Measurements from ENCODE around the gene PRR5. TPM values are rescaled to one million over a fixed set of nuclear protein-coding genes. Genes with fewer than 3 reads are reported as not detected.

Gene PRR5
- total and polyA plus RNA-seq, 2 of the 13 experiments (the other 11 are each of a cell fraction or from before 2014, with no cell fraction given) = 11.6 to 27.5 TPM

GRCh38 chr22:44676441-44677352 is 25.3 kb upstream of the PRR5 start (continued):
- TF ChIP-seq AHDC1 (CRISPR knock-in tag; IDR thresholded peaks at IDR 0.05; ENCODE audit: borderline replicate concordance) (no peak), SPEN (CRISPR knock-in tag; IDR thresholded peaks at IDR 0.05; ENCODE audit: low read depth) (peak; percentile 58; the same call in 1 of the 2 replicates), SIN3A (IDR thresholded peaks at IDR 0.05; ENCODE audit: borderline replicate concordance, low read depth, low read length) (peak; percentile 68; the same call in 1 of the 2 replicates), ZNF576 (CRISPR knock-in tag; IDR thresholded peaks at IDR 0.05) (no peak), PLSCR1 (CRISPR knock-in tag; IDR thresholded peaks at IDR 0.05; ENCODE audit: borderline replicate concordance) (no peak), XRCC5 (optimal IDR thresholded peaks at IDR 0.05; ENCODE audit: low read length) (peak; percentile 54), ZNF605 (CRISPR knock-in tag; IDR thresholded peaks at IDR 0.05) (no peak), ZNF34 (CRISPR knock-in tag; IDR thresholded peaks at IDR 0.05; ENCODE audit: borderline replicate concordance) (no peak), ZNF609 (CRISPR knock-in tag; IDR thresholded peaks at IDR 0.05; ENCODE audit: borderline replicate concordance) (0 out of 2 replicates have a peak, but pooled peaks have one; percentile 14), SSRP1 (CRISPR knock-in tag; IDR thresholded peaks at IDR 0.05) (no peak), MYNN (CRISPR knock-in tag; IDR thresholded peaks at IDR 0.05; ENCODE audit: low read depth) (0 out of 2 replicates have a peak, but pooled peaks have one; percentile 49), ZNF317 (CRISPR knock-in tag; IDR thresholded peaks at IDR 0.05) (no peak), ZNF207 (IDR thresholded peaks at IDR 0.05; ENCODE audit: borderline replicate concordance) (no peak), ZFX (CRISPR knock-in tag; IDR thresholded peaks at IDR 0.05; ENCODE audit: low read depth) (peak; percentile 70)
